Type B pancreatic cell (in vitro differentiated cells): ENCODE data around the gene SZT2. TPM values are rescaled to one million over a fixed set of nuclear protein-coding genes. Genes with fewer than 3 reads are reported as not detected.

ENCODE experiments used
- DNase-seq: peaks from one replicate; pipeline ENCODE4 v3.0.0; 2021; ENCODE audit warnings: mixed read lengths; ENCODE audit not compliant: unreplicated experiment; ENCODE audit errors: extremely low spot score
- H3K27ac Mint-ChIP-seq: 2 replicates; pipeline ENCODE4 v1.8.0; 2021; ENCODE audit warnings: mild to moderate bottlenecking, mixed read lengths
- H3K27me3 Mint-ChIP-seq: 2 replicates; pipeline ENCODE4 v1.8.0; 2021; ENCODE audit warnings: mixed read lengths
- H3K36me3 Mint-ChIP-seq: 2 replicates; pipeline ENCODE4 v1.8.0; 2021; ENCODE audit warnings: mixed read lengths
- H3K4me1 Mint-ChIP-seq: one replicate; pipeline ENCODE4 v1.8.0; 2021; ENCODE audit warnings: mixed read lengths; ENCODE audit not compliant: unreplicated experiment
- H3K4me3 Mint-ChIP-seq: 2 replicates; pipeline ENCODE4 v1.8.0; 2021; ENCODE audit warnings: mild to moderate bottlenecking, mixed read lengths
- H3K9me3 Mint-ChIP-seq: 2 replicates; pipeline ENCODE4 v1.8.0; 2021; ENCODE audit warnings: mixed read lengths
- total RNA-seq: library from RNA; stranded (reverse); gene quantifications from 2 replicates; pipeline ENCODE4 v1.2.1, GENCODE V29; 2021; ENCODE audit warnings: low replicate concordance
- TF ChIP-seq, protein P1 (sequence below): fragments of 200-600 bp; sonication (generic); conservative IDR thresholded peaks from 2 replicates; pipeline ENCODE4 v1.5.0; 2021; ENCODE audit warnings: antibody characterized with exemption, mild to moderate bottlenecking

SZT2 gene
- total RNA-seq, 1 donor from 2014 or later = 65.7 TPM

- Mint-ChIP-seq H3K4me3 (peak overlapping the region; percentile 90), H3K27ac (peak overlapping the region; percentile 91), H3K9me3 (no peaks in the 10 kb centered on the region), H3K4me1 (peaks cover 35% of the 10 kb centered on the region), H3K36me3 (peaks cover 43% of the 10 kb centered on the region), H3K27me3 (no peaks in the 10 kb centered on the region)
- TF ChIP-seq, protein P1, sequence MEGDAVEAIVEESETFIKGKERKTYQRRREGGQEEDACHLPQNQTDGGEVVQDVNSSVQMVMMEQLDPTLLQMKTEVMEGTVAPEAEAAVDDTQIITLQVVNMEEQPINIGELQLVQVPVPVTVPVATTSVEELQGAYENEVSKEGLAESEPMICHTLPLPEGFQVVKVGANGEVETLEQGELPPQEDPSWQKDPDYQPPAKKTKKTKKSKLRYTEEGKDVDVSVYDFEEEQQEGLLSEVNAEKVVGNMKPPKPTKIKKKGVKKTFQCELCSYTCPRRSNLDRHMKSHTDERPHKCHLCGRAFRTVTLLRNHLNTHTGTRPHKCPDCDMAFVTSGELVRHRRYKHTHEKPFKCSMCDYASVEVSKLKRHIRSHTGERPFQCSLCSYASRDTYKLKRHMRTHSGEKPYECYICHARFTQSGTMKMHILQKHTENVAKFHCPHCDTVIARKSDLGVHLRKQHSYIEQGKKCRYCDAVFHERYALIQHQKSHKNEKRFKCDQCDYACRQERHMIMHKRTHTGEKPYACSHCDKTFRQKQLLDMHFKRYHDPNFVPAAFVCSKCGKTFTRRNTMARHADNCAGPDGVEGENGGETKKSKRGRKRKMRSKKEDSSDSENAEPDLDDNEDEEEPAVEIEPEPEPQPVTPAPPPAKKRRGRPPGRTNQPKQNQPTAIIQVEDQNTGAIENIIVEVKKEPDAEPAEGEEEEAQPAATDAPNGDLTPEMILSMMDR = no peak
- no peak for DNase-seq
Observed at GRCh38 chr1:43365678-43366077, 24.0 kb upstream of the SZT2 start.

DNA sequence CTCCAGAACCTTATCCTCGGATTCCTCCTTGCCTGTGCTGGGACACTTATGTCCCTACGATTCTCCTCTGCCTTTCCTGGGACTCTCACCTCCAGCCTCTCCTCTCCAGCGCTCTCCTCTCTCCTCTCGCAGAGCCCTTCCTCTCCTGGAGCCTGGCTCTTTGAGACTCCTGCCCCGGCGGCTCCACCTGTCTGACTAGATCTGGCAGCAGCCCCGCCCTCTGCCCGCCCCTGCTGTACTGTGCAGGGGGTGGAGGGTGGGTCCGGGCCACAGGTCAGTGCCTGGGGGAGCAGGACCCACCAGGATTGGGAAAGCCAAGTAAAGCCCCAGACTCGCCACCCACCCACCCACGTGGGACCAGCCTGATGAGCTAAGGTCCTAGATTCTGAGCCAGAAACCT is 23.5 kb upstream of the SZT2 start:
- Mint-ChIP-seq H3K4me3 (peak overlapping the region; percentile 90), H3K27ac (peak overlapping the region; percentile 91), H3K27me3 (no peaks in the 10 kb centered on the region), H3K9me3 (no peaks in the 10 kb centered on the region), H3K4me1 (peaks cover 32% of the 10 kb centered on the region), H3K36me3 (peaks cover 39% of the 10 kb centered on the region)
- no peak for DNase-seq
- TF ChIP-seq, protein P1 = no peak

DNA sequence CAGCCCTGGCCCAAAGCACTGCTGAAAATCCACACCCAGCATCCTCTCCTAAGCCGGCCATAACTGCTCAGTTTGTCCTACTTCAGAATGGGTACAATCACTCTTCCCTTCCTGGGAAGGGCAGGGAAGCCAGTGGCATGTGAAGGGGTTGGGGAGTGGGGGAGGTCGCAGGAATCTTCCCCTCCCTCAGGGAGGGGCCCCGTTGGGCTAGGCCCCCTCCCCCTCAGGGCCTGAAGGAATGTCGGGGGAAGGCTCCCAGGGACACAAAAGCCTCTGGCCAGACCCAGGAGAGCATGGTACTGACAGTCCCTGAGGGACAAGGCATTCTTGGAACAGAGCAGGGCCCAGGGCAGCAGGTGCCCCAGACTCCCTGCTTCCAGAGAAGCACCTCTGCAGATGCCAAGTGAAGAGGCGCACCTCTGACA is 23.1 kb upstream of the SZT2 start:
- peaks cover 35% of the 10 kb centered on the region for H3K36me3 Mint-ChIP-seq
- peaks cover 28% of the 10 kb centered on the region for H3K4me1 Mint-ChIP-seq
- no peak for DNase-seq
- peak overlapping the region; percentile 91 for H3K27ac Mint-ChIP-seq
- TF ChIP-seq, protein P1 = no peak
- no peaks in the 10 kb centered on the region for H3K27me3 Mint-ChIP-seq
- H3K4me3 Mint-ChIP-seq = peak overlapping the region; percentile 90
- no peaks in the 10 kb centered on the region for H3K9me3 Mint-ChIP-seq

GRCh38 chr1:43367026-43367903 is 22.4 kb upstream of the SZT2 start:
- Mint-ChIP-seq H3K27me3 (no peaks in the 10 kb centered on the region), H3K9me3 (no peaks in the 10 kb centered on the region), H3K27ac (peak overlapping the region; percentile 91), H3K4me1 (peaks cover 22% of the 10 kb centered on the region), H3K36me3 (peaks cover 28% of the 10 kb centered on the region), H3K4me3 (peak overlapping the region; percentile 90)
- TF ChIP-seq, protein P1 = no peak
- DNase-seq = no peak

- Mint-ChIP-seq H3K4me3 (peak within 1 kb of the TSS; percentile 90), H3K36me3 (peaks cover 25% of the 10 kb centered on the region)
- peak; percentile 91 for DNase-seq
Observed at GRCh38 chr1:43367904-43368645, 21.6 kb upstream of the SZT2 start, which contains the start of gene ELOVL1. Gene ELOVL1 (minus strand): TSS chr1:43368011. CDS start chr1:43365609, 2,402 bp downstream.

More at GRCh38 chr1:43367904-43368645, 21.6 kb upstream of the SZT2 start, which contains the start of gene ELOVL1:
- Mint-ChIP-seq H3K4me1 (peaks cover 22% of the 10 kb centered on the region), H3K27ac (peak within 1 kb of the TSS; percentile 91), H3K27me3 (no peaks in the 10 kb centered on the region), H3K9me3 (no peaks in the 10 kb centered on the region)
- TF ChIP-seq, protein P1 = peak; percentile 35
